Esophagus mucosa (tissue), 1 donor: ENCODE data around the gene ANO8. TPM values are rescaled to one million over a fixed set of nuclear protein-coding genes. Genes with fewer than 3 reads are reported as not detected.

Experiments used
- ATAC-seq: fragments of 200-7000 bp; cut with Tn5 transposase; one replicate; pipeline ENCODE4 v1.9.1; 2020
- total RNA-seq: library from RNA; stranded (reverse); gene quantifications from one replicate; pipeline ENCODE4 v1.2.4, GENCODE V29; 2023
- donor health status: DM: yes; HTN: yes; CAD: no.

The ANO8 gene
- total RNA-seq, 1 donor from 2014 or later, result 9.9 TPM

DNA sequence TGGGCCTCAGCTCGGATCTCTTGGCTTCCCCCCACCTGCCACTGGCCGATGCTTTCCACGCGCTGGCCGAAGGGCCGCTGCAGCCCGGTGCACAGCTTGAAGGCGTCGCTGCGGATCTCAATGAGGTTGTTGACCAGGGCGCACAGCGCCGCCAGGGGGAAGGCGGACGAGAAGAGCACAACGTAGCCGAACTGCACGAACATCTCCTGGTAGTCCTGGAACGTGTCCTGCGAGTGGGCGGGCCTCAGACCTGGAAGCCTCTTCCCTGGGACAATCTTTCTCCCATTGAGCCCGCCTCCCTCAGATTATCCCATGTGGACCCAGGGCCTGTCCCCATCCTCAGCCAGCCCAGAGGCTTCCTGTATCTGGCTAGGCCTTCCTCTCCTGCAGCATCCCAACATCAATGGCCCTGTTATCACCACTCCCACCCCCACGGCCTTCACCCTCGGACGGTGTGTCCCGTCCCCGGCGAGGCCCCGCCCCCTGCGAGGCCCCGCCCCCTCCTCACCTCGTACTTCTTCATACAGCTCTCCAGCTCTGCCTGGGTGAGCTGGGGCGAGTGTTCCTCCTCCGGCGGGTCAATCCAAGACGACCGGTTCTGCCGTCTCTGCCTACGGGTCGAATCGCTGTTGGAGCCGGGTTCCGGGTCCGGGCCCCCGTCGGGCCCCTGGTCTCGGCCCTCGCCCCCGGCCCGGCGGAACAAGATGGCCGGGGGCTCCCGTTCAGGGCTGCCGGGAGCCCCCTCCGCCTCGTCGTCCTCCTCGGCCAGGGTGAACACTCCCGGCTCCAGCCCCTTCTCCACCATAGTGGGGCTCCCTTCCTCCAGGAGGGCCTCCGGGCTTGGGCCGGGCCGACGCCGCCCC lies 6.8 kb downstream of the ANO8 start:
- ATAC-seq, result peak; percentile 67

- no peak for ATAC-seq
Observed at GRCh38 chr19:17327068-17327653, 7.5 kb downstream of the ANO8 start.

GRCh38 chr19:17326595-17326966 lies 8.1 kb downstream of the ANO8 start:
- ATAC-seq, result no peak

GRCh38 chr19:17325881-17326594 lies 8.6 kb downstream of the ANO8 start:
- no peak for ATAC-seq

DNA sequence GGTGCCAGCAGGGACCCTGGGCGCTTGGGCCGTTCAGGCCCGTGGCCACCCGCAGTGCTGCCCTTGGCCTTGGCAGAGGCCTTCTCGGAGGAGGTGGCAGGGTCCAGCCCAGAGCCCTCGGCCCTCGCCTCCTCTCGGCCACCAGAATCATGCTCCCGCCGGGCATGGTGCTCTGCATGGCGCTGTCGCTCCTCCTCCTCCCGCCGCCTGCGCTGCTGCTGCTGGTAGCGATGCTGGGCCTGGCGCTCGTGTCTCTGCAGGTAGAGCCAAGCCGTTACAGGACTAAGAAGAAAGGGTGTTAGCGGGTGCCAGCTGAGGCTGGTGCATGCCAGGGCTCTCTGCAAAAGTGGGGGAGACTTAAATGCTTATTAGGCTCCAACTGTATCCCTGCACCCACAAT lies 9.5 kb downstream of the ANO8 start:
- no peak for ATAC-seq

DNA sequence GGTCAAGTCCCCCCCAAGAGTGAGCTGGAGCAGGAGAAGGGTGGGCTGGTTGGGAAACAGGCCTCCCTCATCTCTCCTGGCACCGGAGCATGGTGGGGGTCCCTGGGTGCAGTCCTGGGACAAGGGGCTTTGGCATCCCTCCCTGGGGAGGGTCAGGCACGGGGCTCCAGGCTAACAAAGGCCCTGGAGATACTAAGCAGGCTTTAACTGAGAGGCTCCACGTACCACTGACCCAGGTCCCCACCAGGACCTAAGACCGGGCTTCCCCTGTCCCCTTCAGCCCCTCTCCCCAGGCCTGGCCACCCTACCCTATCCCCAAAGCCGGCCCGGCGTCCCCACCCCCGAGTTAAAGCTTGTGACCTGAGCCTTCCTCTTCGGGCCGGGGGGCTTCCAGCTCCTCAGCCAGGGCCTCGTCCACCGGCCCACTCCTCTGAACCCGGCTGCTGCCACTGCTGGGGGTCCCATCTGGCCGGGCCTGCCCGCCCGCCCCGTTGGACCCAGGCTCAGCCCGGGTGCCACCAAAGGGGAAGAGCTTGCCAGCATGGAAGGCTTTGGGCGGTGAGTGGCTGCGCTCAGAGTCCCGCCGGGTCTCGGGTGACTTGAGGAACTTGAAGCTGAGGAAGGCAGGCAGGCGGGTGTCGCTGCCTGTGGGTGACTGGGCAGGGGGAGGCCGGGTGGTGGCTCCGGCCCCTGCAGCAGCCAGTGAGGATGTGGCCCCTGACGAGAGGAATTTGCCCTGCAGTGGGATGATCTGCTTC lies 10.1 kb downstream of the ANO8 start:
- no peak for ATAC-seq

DNA sequence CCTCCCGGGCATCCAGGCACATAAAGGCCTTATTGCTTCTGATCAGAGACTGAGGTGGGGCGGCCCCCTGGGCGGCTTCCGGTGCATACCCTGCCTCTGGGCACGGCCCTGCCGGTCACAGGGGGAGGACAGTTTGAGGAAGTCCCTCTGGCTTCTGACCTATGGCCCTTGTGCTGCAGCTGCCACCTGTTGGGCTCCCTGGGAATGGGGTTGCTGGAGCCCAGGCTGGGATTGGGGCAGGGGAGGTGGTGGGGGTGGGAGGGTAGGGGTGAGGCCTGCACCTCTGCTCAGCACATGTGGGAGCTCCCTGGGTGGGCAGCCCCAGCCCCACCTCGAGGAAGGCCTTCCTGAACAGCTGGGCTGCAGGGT lies 10.7 kb downstream of the ANO8 start:
- no peak for ATAC-seq

GRCh38 chr19:17323300-17323963 lies 11.2 kb downstream of the ANO8 start:
- no peak for ATAC-seq

DNA sequence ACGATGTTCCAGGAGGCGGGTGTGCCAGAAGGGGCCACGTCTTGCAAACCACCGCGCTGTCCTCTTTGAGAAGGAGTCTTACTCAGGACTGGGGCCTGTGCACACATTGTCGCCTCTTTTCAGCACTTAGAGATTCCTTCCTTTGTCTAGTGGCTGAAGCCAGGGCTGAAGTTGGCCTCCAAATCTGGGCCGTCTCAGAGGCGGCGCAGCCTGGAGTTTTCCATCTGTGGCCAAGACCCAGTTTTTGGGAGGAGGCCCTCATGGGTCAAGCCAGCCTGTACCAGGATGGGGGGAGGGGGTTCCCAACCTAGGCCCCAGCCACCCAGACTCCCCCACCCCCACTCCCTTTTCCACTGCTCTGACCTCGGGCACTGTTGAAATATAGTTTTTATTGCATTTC lies 11.8 kb downstream of the ANO8 start:
- ATAC-seq, result no peak

DNA sequence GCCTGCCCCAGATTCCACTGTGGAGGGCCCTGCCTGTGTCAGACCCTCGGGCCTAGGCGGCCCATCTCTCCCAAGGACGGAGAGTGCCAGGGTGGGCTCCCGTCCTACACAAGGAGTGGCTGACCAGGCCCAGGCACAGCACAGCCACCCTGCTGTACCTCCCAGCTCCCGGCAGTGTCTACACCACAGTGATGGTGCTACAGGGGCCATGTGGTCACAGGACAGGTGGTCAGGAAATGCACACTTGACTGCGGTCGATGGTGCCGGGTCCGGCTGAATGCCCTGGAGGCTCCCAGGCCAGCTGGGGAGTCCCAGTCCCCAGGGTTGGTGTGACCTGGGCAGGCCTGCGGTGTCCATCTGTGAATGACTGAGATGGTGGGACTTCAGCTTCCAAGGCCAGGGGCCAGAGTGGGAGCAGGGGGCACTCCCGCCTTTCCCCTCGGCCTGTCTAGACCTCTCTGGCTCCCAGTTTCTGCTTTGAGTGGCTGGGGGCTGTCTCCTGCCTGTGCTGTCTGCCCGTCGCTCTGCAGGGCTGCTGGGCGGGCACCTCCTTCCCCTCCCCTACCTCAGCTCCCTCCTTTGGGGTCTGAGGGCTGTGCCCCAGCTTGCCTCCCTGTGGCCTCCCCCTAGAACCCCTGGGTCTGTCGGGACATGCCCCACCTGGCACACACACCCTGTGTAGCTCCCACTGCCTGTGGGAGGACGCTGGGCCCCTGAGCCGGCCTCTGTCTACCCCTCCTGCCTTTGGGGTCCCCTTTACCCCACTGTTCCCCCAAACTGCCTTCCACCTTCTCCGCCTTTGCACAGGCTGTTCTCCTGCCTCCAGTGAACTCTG lies 12.8 kb downstream of the ANO8 start:
- no peak for ATAC-seq

- no peak for ATAC-seq
Observed at GRCh38 chr19:17320435-17320834, 14.2 kb downstream of the ANO8 start.

- ATAC-seq, result no peak
Observed at GRCh38 chr19:17319473-17320238, 15.0 kb downstream of the ANO8 start.

DNA sequence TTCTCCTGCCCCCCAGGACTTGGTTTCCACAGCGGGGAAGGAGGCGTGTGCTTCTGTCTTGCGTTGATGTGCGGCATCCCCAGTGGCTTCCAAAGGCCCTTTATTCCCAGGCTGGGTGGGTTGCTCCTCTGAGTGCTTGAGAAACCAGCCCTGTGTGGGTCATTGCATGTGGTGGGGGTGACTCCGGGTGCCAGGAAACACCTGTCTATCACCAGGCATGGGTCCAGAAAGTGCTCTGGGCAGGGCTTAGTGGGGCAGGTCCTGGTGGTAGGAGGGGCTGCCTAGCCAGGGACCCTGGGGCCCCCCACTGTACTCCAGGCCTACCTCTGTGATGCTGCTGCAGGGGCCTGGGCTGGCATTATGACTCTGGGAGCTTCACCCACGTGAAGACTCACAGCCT lies 15.7 kb downstream of the ANO8 start:
- no peak for ATAC-seq

DNA sequence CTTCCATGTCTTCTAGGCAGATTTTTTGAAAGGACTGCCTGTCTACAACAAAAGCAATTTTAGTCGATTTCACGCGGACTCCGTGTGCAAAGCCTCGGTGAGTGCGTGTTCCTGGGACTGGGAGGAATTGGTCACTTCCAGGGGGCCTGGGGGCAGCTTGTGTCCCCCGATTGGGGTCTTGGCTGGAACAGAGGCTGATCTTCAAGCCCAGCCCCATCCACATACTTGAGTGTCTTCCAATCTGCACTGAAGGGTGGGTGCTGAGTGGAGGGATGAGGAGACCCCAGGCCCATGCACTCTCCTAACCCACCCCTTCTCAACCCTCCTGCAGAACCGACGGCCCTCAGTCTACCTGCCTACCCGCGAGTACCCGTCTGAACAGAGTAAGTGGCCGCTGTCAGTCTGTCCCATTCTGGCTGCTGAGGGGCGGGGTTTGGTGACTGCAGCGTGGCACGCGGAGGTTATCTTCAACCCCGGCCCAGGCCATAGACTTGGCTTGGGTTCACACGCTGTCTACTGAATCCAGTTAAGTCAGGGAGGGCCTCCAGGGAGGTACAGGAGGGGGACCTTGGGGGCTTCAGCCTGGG lies 20.6 kb downstream of the ANO8 start:
- ATAC-seq, result no peak

DNA sequence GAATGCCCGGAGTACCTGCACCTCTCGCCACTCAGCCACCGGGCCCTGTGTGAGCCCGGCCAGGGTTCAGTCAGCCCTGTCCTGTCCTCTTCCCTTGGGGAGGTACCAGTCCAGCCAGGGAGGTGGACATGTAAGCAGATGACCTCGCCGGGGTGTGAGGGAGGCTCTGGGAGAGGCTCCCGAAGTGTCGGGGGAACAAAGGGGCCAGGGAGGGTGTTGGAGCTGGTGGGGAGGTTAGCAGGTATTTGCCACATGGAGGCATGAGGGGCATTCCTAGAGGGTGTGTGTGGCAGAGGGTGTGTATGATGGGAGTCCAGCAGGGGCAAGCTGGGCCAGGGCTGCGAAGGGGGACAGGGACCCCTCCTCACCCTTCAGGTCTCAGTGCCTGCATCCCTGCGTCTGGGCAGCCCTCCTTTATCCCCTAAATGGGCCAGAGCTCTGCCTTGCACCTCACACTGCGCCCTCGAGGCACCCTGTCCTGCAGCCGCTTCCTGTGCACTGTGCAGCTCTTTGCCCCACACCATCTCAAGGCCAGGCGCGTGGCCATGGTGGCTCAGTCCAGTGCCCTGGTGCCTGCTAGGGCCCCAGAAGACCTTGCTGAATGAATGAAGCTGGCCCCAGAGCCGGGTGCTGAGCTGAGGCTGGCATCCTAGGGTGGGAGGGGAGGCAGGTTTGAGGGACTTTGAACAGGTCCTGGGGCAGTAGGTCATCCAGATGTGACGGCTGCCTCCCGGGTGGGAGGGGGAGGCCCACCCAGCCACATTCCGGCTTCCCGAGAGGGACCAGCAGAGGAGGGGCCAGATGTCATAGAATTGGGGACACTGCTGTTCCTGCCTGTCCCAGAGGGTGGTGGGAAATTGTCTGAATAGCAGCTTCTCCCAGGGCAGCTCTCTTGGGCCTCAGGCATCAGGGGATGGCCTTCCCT lies 22.2 kb downstream of the ANO8 start:
- no peak for ATAC-seq

DNA sequence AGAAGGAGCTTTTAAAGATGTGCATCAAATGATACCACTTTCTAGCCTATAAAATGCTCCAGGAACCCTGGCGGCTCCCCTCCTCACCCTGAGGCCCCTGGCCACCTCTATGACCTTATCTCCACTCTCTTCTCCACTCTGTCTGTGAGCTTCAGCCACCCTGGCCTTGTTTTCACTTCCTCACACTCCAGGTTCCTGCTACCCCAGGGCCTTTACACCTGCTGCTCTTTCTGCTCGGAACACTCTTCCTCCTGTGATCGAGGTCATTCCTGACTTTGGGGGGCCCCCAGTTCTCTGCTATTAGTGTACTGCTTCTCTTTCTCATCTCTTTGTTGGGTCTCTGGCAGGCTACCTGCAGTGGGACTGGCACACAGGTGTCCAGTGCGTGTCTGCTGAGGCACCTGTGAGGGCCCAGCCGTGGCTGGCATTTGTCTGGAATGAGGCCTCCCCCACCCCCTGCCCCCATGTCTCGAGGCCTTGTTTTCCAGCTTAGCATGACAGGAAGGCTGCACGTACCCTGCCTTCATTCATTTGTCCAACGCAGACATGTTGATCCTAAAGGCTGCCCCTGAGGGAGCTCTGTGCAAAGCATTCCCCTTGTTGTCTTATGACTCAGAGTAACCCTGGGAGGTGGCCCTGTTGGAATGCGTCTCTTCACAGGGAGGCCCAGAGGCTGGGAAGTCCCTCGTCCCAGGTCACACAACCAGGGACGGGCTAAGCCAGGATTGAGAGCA lies 23.0 kb downstream of the ANO8 start:
- ATAC-seq, result peak; percentile 6

GRCh38 chr19:17309965-17310461 lies 24.6 kb downstream of the ANO8 start:
- no peak for ATAC-seq
